ENCODE data around the gene MICU1. TPM values are rescaled to one million over a fixed set of nuclear protein-coding genes. Genes with fewer than 3 reads are reported as not detected.

The MICU1 gene
- total and polyA plus RNA-seq, 2 of the 13 experiments (the other 11 are each of a cell fraction or from before 2014, with no cell fraction given), result 32.5 to 56.1 TPM

- TF ChIP-seq POGK (CRISPR knock-in tag; conservative IDR thresholded peaks at IDR 0.05), result 0 out of 2 replicates have a peak, but pooled peaks have one; percentile 52
- peak; percentile 73 for TF ChIP-seq PHF21A (CRISPR knock-in tag; IDR thresholded peaks at IDR 0.05)
- TF ChIP-seq MYC (CRISPR knock-in tag; IDR thresholded peaks at IDR 0.05; ENCODE audit: borderline replicate concordance), result no peak
- TF ChIP-seq, protein P1, sequence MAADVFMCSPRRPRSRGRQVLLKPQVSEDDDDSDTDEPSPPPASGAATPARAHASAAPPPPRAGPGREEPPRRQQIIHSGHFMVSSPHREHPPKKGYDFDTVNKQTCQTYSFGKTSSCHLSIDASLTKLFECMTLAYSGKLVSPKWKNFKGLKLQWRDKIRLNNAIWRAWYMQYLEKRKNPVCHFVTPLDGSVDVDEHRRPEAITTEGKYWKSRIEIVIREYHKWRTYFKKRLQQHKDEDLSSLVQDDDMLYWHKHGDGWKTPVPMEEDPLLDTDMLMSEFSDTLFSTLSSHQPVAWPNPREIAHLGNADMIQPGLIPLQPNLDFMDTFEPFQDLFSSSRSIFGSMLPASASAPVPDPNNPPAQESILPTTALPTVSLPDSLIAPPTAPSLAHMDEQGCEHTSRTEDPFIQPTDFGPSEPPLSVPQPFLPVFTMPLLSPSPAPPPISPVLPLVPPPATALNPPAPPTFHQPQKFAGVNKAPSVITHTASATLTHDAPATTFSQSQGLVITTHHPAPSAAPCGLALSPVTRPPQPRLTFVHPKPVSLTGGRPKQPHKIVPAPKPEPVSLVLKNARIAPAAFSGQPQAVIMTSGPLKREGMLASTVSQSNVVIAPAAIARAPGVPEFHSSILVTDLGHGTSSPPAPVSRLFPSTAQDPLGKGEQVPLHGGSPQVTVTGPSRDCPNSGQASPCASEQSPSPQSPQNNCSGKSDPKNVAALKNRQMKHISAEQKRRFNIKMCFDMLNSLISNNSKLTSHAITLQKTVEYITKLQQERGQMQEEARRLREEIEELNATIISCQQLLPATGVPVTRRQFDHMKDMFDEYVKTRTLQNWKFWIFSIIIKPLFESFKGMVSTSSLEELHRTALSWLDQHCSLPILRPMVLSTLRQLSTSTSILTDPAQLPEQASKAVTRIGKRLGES (CRISPR knock-in tag; IDR thresholded peaks at IDR 0.05; ENCODE audit: borderline replicate concordance), result no peak
- no peak for TF ChIP-seq BCLAF1 (IDR thresholded peaks at IDR 0.05)
- no peak for TF ChIP-seq ZNF562 (CRISPR knock-in tag; IDR thresholded peaks at IDR 0.05; ENCODE audit: borderline replicate concordance)
- no peak for TF ChIP-seq AHR (CRISPR knock-in tag; IDR thresholded peaks at IDR 0.05)
- TF ChIP-seq ZNF776 (CRISPR knock-in tag; IDR thresholded peaks at IDR 0.05), result no peak
- 0 out of 2 replicates have a peak, but pooled peaks have one; percentile 19 for TF ChIP-seq ZNF225 (CRISPR knock-in tag; IDR thresholded peaks at IDR 0.05)
- TF ChIP-seq LBX2 (CRISPR knock-in tag; IDR thresholded peaks at IDR 0.05; ENCODE audit: borderline replicate concordance), result no peak
- peak; percentile 35; the same call in 1 of the 2 replicates for TF ChIP-seq MXD4 (CRISPR knock-in tag; IDR thresholded peaks at IDR 0.05)
- no peak for TF ChIP-seq ZNF646 (CRISPR knock-in tag; IDR thresholded peaks at IDR 0.05)
- no peak; the same call in 1 of the 2 replicates for TF ChIP-seq TARDBP (CRISPR knock-in tag; IDR thresholded peaks at IDR 0.05)
These were observed 305.1 kb downstream of the MICU1 start (continued) for GRCh38 chr10:72320676-72321247.

All from HepG2 (cell line).